Measurements from ENCODE around the gene SRP68. TPM values are rescaled to one million over a fixed set of nuclear protein-coding genes. Genes with fewer than 3 reads are reported as not detected.
A peak's percentile ranks its signal among the peaks of the same experiment; 100 is the strongest.

The SRP68 gene
- total RNA-seq, 4 donors from 2014 or later = 57.5 to 90.2 (median 64.2) TPM

DNA sequence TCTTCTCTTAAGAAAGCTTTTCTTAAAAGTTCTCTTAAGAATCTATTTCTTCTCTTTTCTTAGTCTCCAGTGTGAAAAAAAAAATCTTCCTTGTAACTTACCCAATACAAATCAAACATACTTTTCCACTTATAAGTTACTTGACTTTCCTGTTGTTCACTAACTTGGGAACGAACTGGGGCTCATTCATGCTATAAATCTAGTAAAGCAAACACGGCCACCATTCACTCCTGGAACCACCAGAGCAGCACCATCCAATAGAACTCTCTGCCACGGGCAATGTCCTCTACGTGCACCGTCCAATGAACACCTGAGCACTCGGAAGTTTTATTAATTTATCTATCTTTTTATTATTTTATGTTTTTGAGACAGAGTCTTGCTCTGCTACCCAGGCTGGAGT lies 20.8 kb downstream of the SRP68 start:
- peaks cover 51% of the 10 kb centered on the region for H3K4me1 ChIP-seq
- H3K27ac ChIP-seq = no peak overlapping the region
- TF ChIP-seq POLR2AphosphoS5 (IDR thresholded peaks at IDR 0.05) (no peak), POLR2A (IDR thresholded peaks at IDR 0.05) (no peak), EP300 (IDR thresholded peaks at IDR 0.05) (no peak)
- TF ChIP-seq, protein P1, sequence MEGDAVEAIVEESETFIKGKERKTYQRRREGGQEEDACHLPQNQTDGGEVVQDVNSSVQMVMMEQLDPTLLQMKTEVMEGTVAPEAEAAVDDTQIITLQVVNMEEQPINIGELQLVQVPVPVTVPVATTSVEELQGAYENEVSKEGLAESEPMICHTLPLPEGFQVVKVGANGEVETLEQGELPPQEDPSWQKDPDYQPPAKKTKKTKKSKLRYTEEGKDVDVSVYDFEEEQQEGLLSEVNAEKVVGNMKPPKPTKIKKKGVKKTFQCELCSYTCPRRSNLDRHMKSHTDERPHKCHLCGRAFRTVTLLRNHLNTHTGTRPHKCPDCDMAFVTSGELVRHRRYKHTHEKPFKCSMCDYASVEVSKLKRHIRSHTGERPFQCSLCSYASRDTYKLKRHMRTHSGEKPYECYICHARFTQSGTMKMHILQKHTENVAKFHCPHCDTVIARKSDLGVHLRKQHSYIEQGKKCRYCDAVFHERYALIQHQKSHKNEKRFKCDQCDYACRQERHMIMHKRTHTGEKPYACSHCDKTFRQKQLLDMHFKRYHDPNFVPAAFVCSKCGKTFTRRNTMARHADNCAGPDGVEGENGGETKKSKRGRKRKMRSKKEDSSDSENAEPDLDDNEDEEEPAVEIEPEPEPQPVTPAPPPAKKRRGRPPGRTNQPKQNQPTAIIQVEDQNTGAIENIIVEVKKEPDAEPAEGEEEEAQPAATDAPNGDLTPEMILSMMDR (IDR thresholded peaks at IDR 0.05) = no peak
- no peak overlapping the region for H3K4me3 ChIP-seq
- DNase-seq (ENCODE audit: low spot score in 2 of 2) = no peak
- H3K36me3 ChIP-seq = peaks cover 72% of the 10 kb centered on the region
- WGBS = 81% methylated on average over 6 of the region's 6 CpGs
- H3K27me3 ChIP-seq = no peaks in the 10 kb centered on the region
- no peaks in the 10 kb centered on the region for H3K9me3 ChIP-seq

DNA sequence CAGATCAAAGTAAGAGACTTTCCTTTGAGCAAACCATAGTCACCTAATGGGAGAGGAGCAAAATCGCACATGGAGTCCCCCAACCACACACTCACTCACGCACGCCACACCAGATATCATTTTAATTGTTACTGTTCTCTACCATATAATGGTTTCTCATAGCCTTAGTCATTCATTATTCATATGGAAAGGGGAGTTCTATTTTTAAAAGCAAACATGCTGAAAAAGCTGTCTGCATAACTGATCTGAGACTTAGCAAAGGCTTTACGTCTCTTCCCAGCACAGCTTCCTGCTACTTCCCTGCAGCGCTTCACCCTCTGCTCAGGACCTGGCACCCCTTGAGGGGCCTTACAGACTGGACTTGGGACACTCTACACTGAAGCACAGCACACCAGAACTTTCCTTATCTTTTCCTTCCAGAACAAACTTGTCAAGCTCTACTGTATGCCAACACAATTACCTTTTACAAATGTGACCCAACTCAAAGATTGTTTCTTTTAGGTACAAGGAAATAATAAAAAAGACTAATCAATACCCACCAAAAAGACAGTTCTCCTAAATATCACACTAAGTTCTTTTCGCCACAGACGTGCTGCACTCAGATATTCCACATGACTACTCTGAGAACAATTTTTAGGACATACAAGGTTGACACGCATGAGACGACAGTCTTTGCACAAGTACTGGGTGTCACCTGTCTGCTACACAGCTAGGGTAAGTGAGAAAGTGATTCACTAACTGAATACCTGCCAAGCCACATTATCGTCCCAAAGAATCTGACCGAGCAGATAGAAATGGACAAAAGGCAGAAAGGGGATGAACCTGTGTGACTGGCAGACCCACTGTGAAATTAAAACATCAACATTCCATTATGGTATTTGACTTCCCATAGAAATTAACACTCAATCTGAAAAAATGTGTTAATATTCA lies 21.5 kb downstream of the SRP68 start:
- 73% methylated on average over 11 of the region's 11 CpGs for WGBS
- Histone ChIP-seq H3K4me3 (no peak overlapping the region), H3K4me1 (peaks cover 43% of the 10 kb centered on the region), H3K9me3 (no peaks in the 10 kb centered on the region), H3K36me3 (peaks cover 72% of the 10 kb centered on the region), H3K27ac (peak overlapping the region; percentile 67), H3K27me3 (no peaks in the 10 kb centered on the region)
- DNase-seq (ENCODE audit: low spot score in 2 of 2) = no peak
- TF ChIP-seq POLR2A (IDR thresholded peaks at IDR 0.05) = no peak
- no peak for TF ChIP-seq POLR2AphosphoS5 (IDR thresholded peaks at IDR 0.05)
- TF ChIP-seq, protein P1 (IDR thresholded peaks at IDR 0.05) = no peak
- TF ChIP-seq EP300 (IDR thresholded peaks at IDR 0.05) = no peak

DNA sequence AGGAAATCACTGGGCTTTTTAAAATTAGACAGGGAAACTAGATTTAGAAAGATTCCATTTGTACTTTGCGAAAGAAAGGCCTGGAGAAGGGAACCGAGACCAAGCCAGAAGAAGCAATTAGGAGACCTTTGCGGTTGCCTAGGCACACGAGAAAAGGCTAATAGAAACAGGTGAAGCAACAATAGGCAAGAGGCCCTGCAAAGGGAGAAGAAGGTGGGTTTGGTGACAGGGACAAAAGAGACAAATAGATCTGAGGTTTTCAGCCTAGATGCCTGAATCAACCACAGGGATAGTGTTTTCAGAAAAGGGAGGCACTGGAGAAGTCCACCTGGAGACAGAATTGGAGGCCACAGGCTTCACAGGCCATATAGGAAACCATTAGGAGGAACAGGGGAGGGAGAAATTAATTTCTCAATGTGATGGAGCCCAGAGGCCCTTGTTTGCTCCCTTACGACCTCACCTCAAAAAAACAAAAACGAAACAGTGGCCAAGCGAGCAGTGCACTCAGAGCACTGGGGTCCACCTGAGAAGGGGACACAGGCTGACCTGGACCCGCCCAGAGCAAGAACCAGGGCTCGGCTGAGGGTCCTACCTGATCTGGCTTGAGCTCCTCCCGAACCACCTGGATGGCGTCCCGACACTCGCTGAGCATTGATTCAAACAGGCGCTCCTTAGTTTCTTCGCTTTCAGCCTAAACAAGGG lies 22.3 kb downstream of the SRP68 start:
- no peak for DNase-seq (ENCODE audit: low spot score in 2 of 2)
- Histone ChIP-seq H3K27me3 (no peaks in the 10 kb centered on the region), H3K27ac (no peak overlapping the region), H3K4me1 (peaks cover 41% of the 10 kb centered on the region), H3K36me3 (peaks cover 72% of the 10 kb centered on the region), H3K4me3 (no peak overlapping the region), H3K9me3 (no peaks in the 10 kb centered on the region)
- 90% methylated on average over 15 of the region's 15 CpGs for WGBS
- TF ChIP-seq POLR2A (IDR thresholded peaks at IDR 0.05) = no peak
- TF ChIP-seq POLR2AphosphoS5 (IDR thresholded peaks at IDR 0.05) = no peak
- TF ChIP-seq, protein P1 (IDR thresholded peaks at IDR 0.05) = no peak
- no peak for TF ChIP-seq EP300 (IDR thresholded peaks at IDR 0.05)

DNA sequence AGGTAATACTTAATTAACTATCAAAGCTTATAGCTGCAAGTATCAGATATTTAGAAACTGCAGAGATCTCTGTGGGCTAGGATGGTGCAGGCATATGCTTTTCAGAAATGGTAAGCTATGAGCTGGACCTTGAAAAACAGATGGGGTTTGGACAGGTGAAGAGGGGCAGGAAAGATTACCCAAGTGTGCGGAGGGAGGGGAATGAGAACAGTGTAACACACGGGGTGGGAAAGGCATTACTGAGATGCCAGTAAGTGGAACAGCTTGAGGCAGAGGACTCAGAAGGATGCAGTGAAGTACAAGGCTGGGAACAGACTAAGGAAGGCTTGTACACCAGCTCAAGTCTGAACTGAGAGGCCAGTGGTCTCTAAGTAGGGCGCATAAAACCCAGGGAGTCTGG lies 23.1 kb downstream of the SRP68 start:
- H3K36me3 ChIP-seq = peaks cover 72% of the 10 kb centered on the region
- no peak overlapping the region for H3K4me3 ChIP-seq
- H3K27ac ChIP-seq = no peak overlapping the region
- no peaks in the 10 kb centered on the region for H3K27me3 ChIP-seq
- DNase-seq (ENCODE audit: low spot score in 2 of 2) = no peak
- TF ChIP-seq POLR2AphosphoS5 (IDR thresholded peaks at IDR 0.05) = no peak
- TF ChIP-seq EP300 (IDR thresholded peaks at IDR 0.05) = no peak
- TF ChIP-seq, protein P1 (IDR thresholded peaks at IDR 0.05) = no peak
- no peak for TF ChIP-seq POLR2A (IDR thresholded peaks at IDR 0.05)
- H3K9me3 ChIP-seq = no peaks in the 10 kb centered on the region
- 89% methylated on average over 3 of the region's 3 CpGs for WGBS
- peaks cover 41% of the 10 kb centered on the region for H3K4me1 ChIP-seq

DNA sequence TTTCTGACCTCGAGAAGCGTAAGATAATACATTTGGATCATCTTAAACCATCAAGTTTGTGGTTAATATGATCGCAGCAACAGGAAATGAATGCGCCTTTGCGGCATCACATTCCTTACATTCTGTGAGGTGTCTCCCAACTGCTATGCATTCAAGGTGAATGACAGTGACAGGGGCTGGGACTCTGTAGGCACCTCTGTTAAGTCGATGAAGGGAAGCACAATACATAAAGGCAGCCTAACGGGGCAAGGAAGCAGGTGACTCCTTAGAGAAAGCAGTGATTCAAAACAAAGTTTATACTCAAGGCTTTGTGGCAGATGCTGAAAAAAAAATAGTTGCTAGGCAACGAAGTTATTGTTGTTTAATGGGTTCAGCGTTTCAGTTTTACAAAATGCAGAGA lies 23.6 kb downstream of the SRP68 start:
- Histone ChIP-seq H3K9me3 (no peaks in the 10 kb centered on the region), H3K27ac (no peak overlapping the region), H3K4me1 (peaks cover 40% of the 10 kb centered on the region), H3K27me3 (no peaks in the 10 kb centered on the region), H3K36me3 (peaks cover 74% of the 10 kb centered on the region), H3K4me3 (no peak overlapping the region)
- no peak for DNase-seq (ENCODE audit: low spot score in 2 of 2)
- no peak for TF ChIP-seq POLR2AphosphoS5 (IDR thresholded peaks at IDR 0.05)
- TF ChIP-seq, protein P1 (IDR thresholded peaks at IDR 0.05) = no peak
- no peak for TF ChIP-seq POLR2A (IDR thresholded peaks at IDR 0.05)
- no peak for TF ChIP-seq EP300 (IDR thresholded peaks at IDR 0.05)
- 76% methylated on average over 9 of the region's 9 CpGs for whole genome bisulfite sequencing

Measured in suprapubic skin (tissue), 4 donors.